ENCODE measurements around the gene TMEM52. TPM values are rescaled to one million over a fixed set of nuclear protein-coding genes. Genes with fewer than 3 reads are reported as not detected.

TMEM52 gene
- total and polyA plus RNA-seq, 2 of the 13 experiments (the other 11 are each of a cell fraction or from before 2014, with no cell fraction given): 13.2 to 18.7 TPM

- under 1% methylated on average over 44 of the region's 88 CpGs for WGBS (ENCODE audit: low lambda C conversion rate)
- ChIA-PET POLR2A (no interaction called here), CTCF (ENCODE audit: low intra/inter-chr PET ratio, low total read pairs) (no interaction called here)
- peak overlapping the region; percentile 85 to 99 (median 90) for H3K4me3 ChIP-seq (replicated peaks in 1 of 3; ENCODE audit: insufficient read depth in 1 of 3, low read depth in 2 of 3, low read length in 3 of 3)
- H4K20me1 ChIP-seq (ENCODE audit: insufficient read depth, low read length): peaks cover 40% of the 10 kb centered on the region
- FAIRE-seq: no peak
- peak overlapping the region; percentile 76 for H3K4me2 ChIP-seq (ENCODE audit: low read depth, low read length)
- DNase-seq (ENCODE audit: low spot score): no peak
- H3K79me2 ChIP-seq (ENCODE audit: insufficient read depth, low read length): peaks cover 56% of the 10 kb centered on the region
- H3K4me1 ChIP-seq (ENCODE audit: insufficient read depth, low read length): peaks cover 67% of the 10 kb centered on the region
- no peaks in the 10 kb centered on the region for H3K36me3 ChIP-seq (replicated peaks in 1 of 2; ENCODE audit: control insufficient read depth in 1 of 2, insufficient read depth in 2 of 2, low read length in 2 of 2)
- peak overlapping the region; percentile 93 for H3K9ac ChIP-seq (ENCODE audit: insufficient read depth, low read depth, low read length)
- ATAC-seq: no peak
- in situ Hi-C loops (cut with HindIII; ENCODE audit: extremely low pct_ligation_motif_present, low pct_unique_long_range_greater_than_20kb): no loop called here
- intact Hi-C loops (cut with micrococcal nuclease; ENCODE audit: unreplicated experiment): no loop called here
- H3K27ac ChIP-seq (ENCODE audit: extremely low read length, insufficient read depth, low read length): peak overlapping the region; percentile 87
- H3K9me3 ChIP-seq (ENCODE audit: low read length): no peaks in the 10 kb centered on the region
- BruUV-seq (replicated peaks): no TSS peak
- no peak overlapping the region for H2AFZ ChIP-seq (ENCODE audit: low read length)
- H3K27me3 ChIP-seq (ENCODE audit: control insufficient read depth in 1 of 2, insufficient read depth in 2 of 2, low read length in 2 of 2): no peaks in the 10 kb centered on the region; a peak in 1 of 5 replicates
- TF ChIP-seq ZBTB38 (CRISPR knock-in tag; IDR thresholded peaks at IDR 0.05) (peak; percentile 54; the same call in 1 of the 2 replicates), ASH2L (IDR thresholded peaks at IDR 0.05; ENCODE audit: insufficient read length, low read depth, low read length) (peak; percentile 72), ZNF619 (CRISPR knock-in tag; IDR thresholded peaks at IDR 0.05) (no peak), ZNF776 (CRISPR knock-in tag; IDR thresholded peaks at IDR 0.05) (no peak), ZFX (CRISPR knock-in tag; IDR thresholded peaks at IDR 0.05; ENCODE audit: low read depth) (peak; percentile 75), TP53 (CRISPR knock-in tag; conservative IDR thresholded peaks at IDR 0.05) (no peak), TMF1 (CRISPR knock-in tag; IDR thresholded peaks at IDR 0.05; ENCODE audit: low read depth) (0 out of 2 replicates have a peak, but pooled peaks have one; percentile 15), SAP130 (CRISPR knock-in tag; IDR thresholded peaks at IDR 0.05; ENCODE audit: low read depth) (peak; percentile 21; the same call in 1 of the 2 replicates), RBAK (CRISPR knock-in tag; IDR thresholded peaks at IDR 0.05) (no peak), NBN (conservative IDR thresholded peaks at IDR 0.05) (no peak), MAZ (IDR thresholded peaks at IDR 0.05; ENCODE audit: borderline replicate concordance, low read depth, low read length) (no peak), MAZ (CRISPR knock-in tag; IDR thresholded peaks at IDR 0.05; ENCODE audit: low read depth) (peak; percentile 34; the same call in 1 of the 2 replicates), AKAP8 (CRISPR knock-in tag; IDR thresholded peaks at IDR 0.05) (no peak; the same call in 1 of the 2 replicates), GABPB1 (CRISPR knock-in tag; IDR thresholded peaks at IDR 0.05) (peak; percentile 59; the same call in 1 of the 2 replicates)
- TF ChIP-seq, protein P1, sequence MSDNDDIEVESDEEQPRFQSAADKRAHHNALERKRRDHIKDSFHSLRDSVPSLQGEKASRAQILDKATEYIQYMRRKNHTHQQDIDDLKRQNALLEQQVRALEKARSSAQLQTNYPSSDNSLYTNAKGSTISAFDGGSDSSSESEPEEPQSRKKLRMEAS (IDR thresholded peaks at IDR 0.05): 0 out of 2 replicates have a peak, but pooled peaks have one; percentile 19
- TF ChIP-seq, protein P2, sequence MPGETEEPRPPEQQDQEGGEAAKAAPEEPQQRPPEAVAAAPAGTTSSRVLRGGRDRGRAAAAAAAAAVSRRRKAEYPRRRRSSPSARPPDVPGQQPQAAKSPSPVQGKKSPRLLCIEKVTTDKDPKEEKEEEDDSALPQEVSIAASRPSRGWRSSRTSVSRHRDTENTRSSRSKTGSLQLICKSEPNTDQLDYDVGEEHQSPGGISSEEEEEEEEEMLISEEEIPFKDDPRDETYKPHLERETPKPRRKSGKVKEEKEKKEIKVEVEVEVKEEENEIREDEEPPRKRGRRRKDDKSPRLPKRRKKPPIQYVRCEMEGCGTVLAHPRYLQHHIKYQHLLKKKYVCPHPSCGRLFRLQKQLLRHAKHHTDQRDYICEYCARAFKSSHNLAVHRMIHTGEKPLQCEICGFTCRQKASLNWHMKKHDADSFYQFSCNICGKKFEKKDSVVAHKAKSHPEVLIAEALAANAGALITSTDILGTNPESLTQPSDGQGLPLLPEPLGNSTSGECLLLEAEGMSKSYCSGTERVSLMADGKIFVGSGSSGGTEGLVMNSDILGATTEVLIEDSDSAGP (CRISPR knock-in tag; IDR thresholded peaks at IDR 0.05; ENCODE audit: borderline replicate concordance): peak; percentile 62; the same call in 1 of the 2 replicates
- TF ChIP-seq, protein P3, sequence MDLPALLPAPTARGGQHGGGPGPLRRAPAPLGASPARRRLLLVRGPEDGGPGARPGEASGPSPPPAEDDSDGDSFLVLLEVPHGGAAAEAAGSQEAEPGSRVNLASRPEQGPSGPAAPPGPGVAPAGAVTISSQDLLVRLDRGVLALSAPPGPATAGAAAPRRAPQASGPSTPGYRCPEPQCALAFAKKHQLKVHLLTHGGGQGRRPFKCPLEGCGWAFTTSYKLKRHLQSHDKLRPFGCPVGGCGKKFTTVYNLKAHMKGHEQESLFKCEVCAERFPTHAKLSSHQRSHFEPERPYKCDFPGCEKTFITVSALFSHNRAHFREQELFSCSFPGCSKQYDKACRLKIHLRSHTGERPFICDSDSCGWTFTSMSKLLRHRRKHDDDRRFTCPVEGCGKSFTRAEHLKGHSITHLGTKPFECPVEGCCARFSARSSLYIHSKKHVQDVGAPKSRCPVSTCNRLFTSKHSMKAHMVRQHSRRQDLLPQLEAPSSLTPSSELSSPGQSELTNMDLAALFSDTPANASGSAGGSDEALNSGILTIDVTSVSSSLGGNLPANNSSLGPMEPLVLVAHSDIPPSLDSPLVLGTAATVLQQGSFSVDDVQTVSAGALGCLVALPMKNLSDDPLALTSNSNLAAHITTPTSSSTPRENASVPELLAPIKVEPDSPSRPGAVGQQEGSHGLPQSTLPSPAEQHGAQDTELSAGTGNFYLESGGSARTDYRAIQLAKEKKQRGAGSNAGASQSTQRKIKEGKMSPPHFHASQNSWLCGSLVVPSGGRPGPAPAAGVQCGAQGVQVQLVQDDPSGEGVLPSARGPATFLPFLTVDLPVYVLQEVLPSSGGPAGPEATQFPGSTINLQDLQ (CRISPR knock-in tag; IDR thresholded peaks at IDR 0.05): peak; percentile 90
- TF ChIP-seq, protein P4, sequence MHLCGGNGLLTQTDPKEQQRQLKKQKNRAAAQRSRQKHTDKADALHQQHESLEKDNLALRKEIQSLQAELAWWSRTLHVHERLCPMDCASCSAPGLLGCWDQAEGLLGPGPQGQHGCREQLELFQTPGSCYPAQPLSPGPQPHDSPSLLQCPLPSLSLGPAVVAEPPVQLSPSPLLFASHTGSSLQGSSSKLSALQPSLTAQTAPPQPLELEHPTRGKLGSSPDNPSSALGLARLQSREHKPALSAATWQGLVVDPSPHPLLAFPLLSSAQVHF (CRISPR knock-in tag; IDR thresholded peaks at IDR 0.05): 0 out of 2 replicates have a peak, but pooled peaks have one; percentile 35
Observed at GRCh38 chr1:1889847-1890505, 29.1 kb downstream of the TMEM52 start.
